A673 (cell line): ENCODE results near the gene PCSK6. TPM values are rescaled to one million over a fixed set of nuclear protein-coding genes. Genes with fewer than 3 reads are reported as not detected.

Source experiments
- BruUV-seq: library from RNA; stranded (reverse); fragments of 400-500 nt; replicated peaks from 2 replicates; lab custom pipeline; 2021; lab: Mats Ljungman, UMichigan
- CTCF ChIA-PET: fragments of 300-600 bp; sonication (Branson Sonifier 250); formaldehyde crosslinking; loops from one replicate; lab custom pipeline; 2022; ENCODE audit warnings: antibody characterized with exemption; lab: Charles Lee
- POLR2A ChIA-PET: fragments of 300-600 bp; sonication (Branson Sonifier 250); formaldehyde crosslinking; loops from one replicate; lab custom pipeline; 2022; ENCODE audit warnings: antibody characterized with exemption; ENCODE audit not compliant: low non-redundant PET; lab: Charles Lee
- DNase-seq: peaks from one replicate; pipeline ENCODE4 v3.0.0-alpha.2; 2015; ENCODE audit warnings: low spot score
- H3K27ac ChIP-seq: fragments of 200-600 bp; sonication (generic); 2 replicates; pipeline ENCODE4 v1.5.1; 2016; ENCODE audit warnings: mixed run types, low read depth, mild to moderate bottlenecking, mixed read lengths, antibody characterized with exemption, low read length; ENCODE audit not compliant: poor library complexity, severe bottlenecking
- H3K27me3 ChIP-seq: fragments of 200-600 bp; sonication (generic); replicated peaks from 2 replicates; pipeline ENCODE4 v1.6.1; 2017; ENCODE audit warnings: mixed run types, low read depth, mild to moderate bottlenecking, mixed read lengths, antibody characterized with exemption, low read length; ENCODE audit not compliant: insufficient read depth, poor library complexity
- H3K36me3 ChIP-seq: fragments of 200-600 bp; sonication (generic); 2 replicates; pipeline ENCODE4 v1.6.1; 2016; ENCODE audit warnings: mixed run types, mild to moderate bottlenecking, mixed read lengths, antibody characterized with exemption, low read length; ENCODE audit not compliant: insufficient read depth, poor library complexity, severe bottlenecking
- H3K4me1 ChIP-seq: fragments of 200-600 bp; sonication (generic); 2 replicates; pipeline ENCODE4 v1.6.1; 2017; ENCODE audit warnings: mixed run types, mild to moderate bottlenecking, mixed read lengths, antibody characterized with exemption, low read length; ENCODE audit not compliant: insufficient read depth, poor library complexity, severe bottlenecking
- H3K4me3 ChIP-seq: fragments of 200-600 bp; sonication (generic); 2 replicates; pipeline ENCODE4 v1.5.1; 2016; ENCODE audit warnings: low read depth, mixed run types, mild to moderate bottlenecking, mixed read lengths, low read length; ENCODE audit not compliant: poor library complexity, severe bottlenecking
- H3K9me3 ChIP-seq: fragments of 200-600 bp; sonication (generic); 2 replicates; pipeline ENCODE4 v1.6.1; 2016; ENCODE audit warnings: mixed run types, low read depth, mild to moderate bottlenecking, mixed read lengths, antibody characterized with exemption, low read length; ENCODE audit not compliant: poor library complexity, severe bottlenecking
- EZH2 ChIP-seq: fragments of 200-600 bp; sonication (generic); IDR thresholded peaks from 2 replicates; pipeline ENCODE4 v1.6.1; 2017; ENCODE audit warnings: borderline replicate concordance, low read depth, mild to moderate bottlenecking, mixed read lengths, antibody characterized with exemption, low read length; ENCODE audit not compliant: poor library complexity, severe bottlenecking
- intact Hi-C: fragments of 100-400 bp; cut with micrococcal nuclease; formaldehyde crosslinking; loops from one replicate; pipeline ENCODE4 v1.10.0; 2022; ENCODE audit not compliant: unreplicated experiment
- total RNA-seq: library from RNA; stranded (reverse); gene quantifications from 2 replicates; pipeline ENCODE4 v1.2.3, GENCODE V29; 2021
- TF ChIP-seq, protein P1 (sequence below): fragments of 300-800, 200-600 bp; sonication (generic); conservative IDR thresholded peaks from 2 replicates; pipeline ENCODE4 v1.5.1; 2017; ENCODE audit warnings: low read depth, mild to moderate bottlenecking, antibody characterized with exemption, low read length, moderate library complexity, mixed read lengths

PCSK6 gene
- total RNA-seq, 1 experiment from 2014 or later, result 2.6 TPM

DNA sequence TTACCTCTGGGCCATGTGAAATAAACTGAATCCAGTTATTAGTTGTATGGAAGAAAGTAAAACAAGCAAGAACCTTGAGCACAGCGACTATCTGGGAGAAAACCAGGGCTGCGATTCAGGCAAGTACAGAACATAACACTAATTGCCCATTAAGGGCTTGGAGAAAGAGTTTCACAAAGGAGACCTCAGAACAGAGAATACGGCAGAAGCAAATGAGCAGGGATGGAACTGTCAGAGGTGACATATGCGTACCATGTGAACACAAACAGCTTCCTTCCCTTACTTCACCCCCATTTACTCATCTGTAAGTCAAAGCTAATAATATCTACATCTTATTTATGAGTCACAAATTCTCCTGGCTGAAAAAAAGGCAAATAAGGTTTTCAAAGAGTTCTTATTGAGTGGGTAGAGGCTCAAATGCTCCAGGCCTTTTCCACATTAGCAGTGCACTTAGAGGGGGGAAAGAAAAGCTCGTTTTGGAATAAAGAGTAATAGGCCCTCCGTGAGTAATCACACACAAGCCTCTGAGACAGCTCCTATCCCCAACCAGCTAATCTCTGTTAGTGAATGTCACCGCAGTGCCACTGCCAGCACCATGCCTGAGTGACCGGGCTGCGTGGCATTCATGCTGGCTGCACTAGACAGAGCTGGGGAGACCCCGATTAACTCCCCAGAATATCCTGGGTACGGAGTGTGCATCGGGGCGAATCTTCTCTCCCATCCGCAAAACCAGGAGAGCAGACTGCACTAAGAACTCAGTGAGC lies 2.6 kb downstream of the PCSK6 start:
- no peak for DNase-seq
- intact Hi-C loops, result no loop called here
- H3K27me3 ChIP-seq, result peaks cover 25% of the 10 kb centered on the region
- no peak overlapping the region for H3K4me3 ChIP-seq
- POLR2A ChIA-PET, result no interaction called here
- CTCF ChIA-PET, result no interaction called here
- TF ChIP-seq EZH2, result no peak
- TF ChIP-seq, protein P1, sequence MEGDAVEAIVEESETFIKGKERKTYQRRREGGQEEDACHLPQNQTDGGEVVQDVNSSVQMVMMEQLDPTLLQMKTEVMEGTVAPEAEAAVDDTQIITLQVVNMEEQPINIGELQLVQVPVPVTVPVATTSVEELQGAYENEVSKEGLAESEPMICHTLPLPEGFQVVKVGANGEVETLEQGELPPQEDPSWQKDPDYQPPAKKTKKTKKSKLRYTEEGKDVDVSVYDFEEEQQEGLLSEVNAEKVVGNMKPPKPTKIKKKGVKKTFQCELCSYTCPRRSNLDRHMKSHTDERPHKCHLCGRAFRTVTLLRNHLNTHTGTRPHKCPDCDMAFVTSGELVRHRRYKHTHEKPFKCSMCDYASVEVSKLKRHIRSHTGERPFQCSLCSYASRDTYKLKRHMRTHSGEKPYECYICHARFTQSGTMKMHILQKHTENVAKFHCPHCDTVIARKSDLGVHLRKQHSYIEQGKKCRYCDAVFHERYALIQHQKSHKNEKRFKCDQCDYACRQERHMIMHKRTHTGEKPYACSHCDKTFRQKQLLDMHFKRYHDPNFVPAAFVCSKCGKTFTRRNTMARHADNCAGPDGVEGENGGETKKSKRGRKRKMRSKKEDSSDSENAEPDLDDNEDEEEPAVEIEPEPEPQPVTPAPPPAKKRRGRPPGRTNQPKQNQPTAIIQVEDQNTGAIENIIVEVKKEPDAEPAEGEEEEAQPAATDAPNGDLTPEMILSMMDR, result no peak
- H3K9me3 ChIP-seq, result no peaks in the 10 kb centered on the region
- no peak overlapping the region for H3K27ac ChIP-seq
- no TSS peak for BruUV-seq
- H3K4me1 ChIP-seq, result no peaks in the 10 kb centered on the region
- H3K36me3 ChIP-seq, result no peaks in the 10 kb centered on the region

DNA sequence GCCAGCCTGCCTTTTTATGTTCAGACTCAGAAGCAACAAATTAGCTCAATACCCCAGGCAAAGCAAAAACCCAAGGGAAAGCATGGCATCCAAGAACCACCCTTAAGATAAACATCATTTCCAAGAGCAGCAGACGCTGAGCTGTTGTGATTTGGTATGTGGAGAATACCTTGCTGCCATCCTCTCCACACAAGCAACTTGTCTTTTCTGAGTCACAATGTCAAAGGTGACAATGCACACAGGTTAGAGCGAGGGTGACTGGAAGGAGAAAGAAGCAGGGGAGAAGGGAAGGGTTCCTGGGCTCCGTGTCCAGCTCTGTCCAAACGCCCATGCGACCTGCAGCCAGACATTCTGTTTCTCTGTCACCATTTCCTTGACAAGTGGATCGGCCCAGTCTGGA lies 6.0 kb downstream of the PCSK6 start:
- POLR2A ChIA-PET, result no interaction called here
- no TSS peak for BruUV-seq
- intact Hi-C loops, result no loop called here
- Histone ChIP-seq H3K36me3 (no peaks in the 10 kb centered on the region), H3K27me3 (peaks cover 22% of the 10 kb centered on the region), H3K9me3 (no peaks in the 10 kb centered on the region), H3K4me1 (no peaks in the 10 kb centered on the region), H3K27ac (no peak overlapping the region), H3K4me3 (no peak overlapping the region)
- TF ChIP-seq EZH2, result no peak
- TF ChIP-seq, protein P1, result no peak
- no peak for DNase-seq
- CTCF ChIA-PET, result no interaction called here

DNA sequence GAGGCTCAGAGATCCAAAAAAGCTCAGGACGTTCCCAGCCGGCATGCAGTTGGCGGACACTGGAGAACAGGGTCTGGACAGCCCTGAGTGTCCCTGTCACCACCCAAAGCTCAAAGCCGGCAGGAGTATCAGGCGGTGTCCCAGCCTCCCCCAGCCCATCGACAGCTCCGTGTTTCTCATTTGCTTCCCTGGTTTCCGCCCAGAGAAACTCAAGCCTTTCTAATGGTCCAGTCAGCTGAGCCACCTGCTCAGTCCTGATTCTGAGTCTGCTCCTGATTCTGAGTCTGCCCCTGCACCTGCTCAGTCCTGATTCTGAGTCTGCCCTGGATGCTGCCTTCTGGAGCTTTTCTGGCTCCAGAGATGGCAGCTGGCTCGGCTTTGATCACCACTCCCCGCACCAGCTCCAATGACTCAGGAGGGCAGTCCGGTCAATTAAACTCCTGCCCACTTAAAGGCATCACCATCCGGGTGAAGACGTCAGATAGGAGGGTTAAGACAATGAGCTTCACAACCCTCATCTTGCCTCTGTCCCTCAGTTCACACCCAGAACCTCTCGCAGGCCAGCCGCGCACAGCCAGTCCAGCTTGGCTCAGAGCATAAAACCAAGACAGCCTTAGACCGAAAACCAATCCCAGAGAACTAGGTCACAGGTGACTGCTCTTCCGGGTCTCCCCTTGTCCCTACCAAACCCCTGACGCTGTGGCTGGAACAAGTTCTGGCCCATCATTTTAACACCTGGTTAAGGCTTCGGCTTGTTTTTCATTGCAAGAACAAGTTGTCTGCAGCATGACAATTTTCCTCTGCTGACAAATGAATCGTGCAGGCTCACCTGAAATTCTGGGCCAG lies 6.8 kb downstream of the PCSK6 start:
- H3K4me3 ChIP-seq, result no peak overlapping the region
- H3K27me3 ChIP-seq, result peaks cover 15% of the 10 kb centered on the region
- H3K36me3 ChIP-seq, result no peaks in the 10 kb centered on the region
- H3K4me1 ChIP-seq, result no peaks in the 10 kb centered on the region
- DNase-seq, result no peak
- no peaks in the 10 kb centered on the region for H3K9me3 ChIP-seq
- no peak overlapping the region for H3K27ac ChIP-seq
- BruUV-seq, result no TSS peak
- no peak for TF ChIP-seq EZH2
- TF ChIP-seq, protein P1, result no peak
- ChIA-PET POLR2A (no interaction called here), CTCF (no interaction called here)
- intact Hi-C loops, result no loop called here
